ENCODE results near the gene CCDC169. TPM values are rescaled to one million over a fixed set of nuclear protein-coding genes. Genes with fewer than 3 reads are reported as not detected.

The CCDC169 gene
- total RNA-seq, 1 experiment from 2014 or later: not detected

DNA sequence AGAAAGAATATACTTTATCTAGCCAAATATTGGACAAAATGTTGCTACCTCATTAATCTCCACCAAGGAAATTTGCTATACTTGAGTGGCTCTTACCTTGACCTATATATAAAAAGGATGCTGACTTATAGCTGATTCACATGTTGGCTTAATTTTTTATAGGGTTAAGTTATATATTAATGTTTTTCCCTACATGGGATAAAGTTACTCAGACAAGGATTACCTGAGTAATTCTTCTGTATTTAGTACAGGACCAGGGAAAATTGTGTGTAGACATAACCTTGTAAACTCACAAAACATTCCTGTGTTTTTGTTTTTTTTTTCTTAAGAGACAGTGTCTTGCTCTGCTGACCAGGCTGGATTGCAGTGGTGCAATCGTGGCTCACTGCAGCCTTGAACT lies 52.6 kb downstream of the CCDC169 start:
- Histone ChIP-seq H3K9me2 (ENCODE audit: insufficient read depth) (no peaks in the 10 kb centered on the region), H3K9me3 (ENCODE audit: control insufficient read depth in 1 of 2, insufficient read depth in 1 of 2, low read depth in 1 of 2, low read length in 2 of 2) (peaks cover 0 to 16% of the 10 kb centered on the region in 2 experiments; a peak in 2 of 4 replicates), H3K27ac (ENCODE audit: low read depth, low read length) (no peak overlapping the region), H3K36me3 (ENCODE audit: control insufficient read depth in 1 of 2, insufficient read depth in 2 of 2, low read length in 2 of 2) (no peaks in the 10 kb centered on the region), H3K27me3 (ENCODE audit: insufficient read depth, low read length) (no peaks in the 10 kb centered on the region), H3K4me1 (ENCODE audit: control insufficient read depth in 1 of 2, insufficient read depth in 2 of 2, low read length in 2 of 2) (no peaks in the 10 kb centered on the region), H2AFZ (ENCODE audit: low read depth, low read length, poor library complexity, severe bottlenecking) (no peak overlapping the region), H3K79me2 (ENCODE audit: insufficient read depth, low read length) (no peaks in the 10 kb centered on the region), H4K20me1 (ENCODE audit: insufficient read depth) (no peaks in the 10 kb centered on the region), H3K4me2 (ENCODE audit: low read length) (no peak overlapping the region), H3K4me3 (replicated peaks in 1 of 2; ENCODE audit: low read depth in 1 of 2, low read length in 2 of 2) (no peak overlapping the region), H3K9ac (ENCODE audit: low read length) (no peak overlapping the region)
- RAD21 ChIA-PET (ENCODE audit: low non-redundant PET in 1 of 2, low total read pairs in 2 of 2, uncharacterized antibody in 2 of 2, unreplicated experiment in 2 of 2): no interaction called here
- no TSS peak for BruUV-seq (replicated peaks)
- TF ChIP-seq, protein P1, sequence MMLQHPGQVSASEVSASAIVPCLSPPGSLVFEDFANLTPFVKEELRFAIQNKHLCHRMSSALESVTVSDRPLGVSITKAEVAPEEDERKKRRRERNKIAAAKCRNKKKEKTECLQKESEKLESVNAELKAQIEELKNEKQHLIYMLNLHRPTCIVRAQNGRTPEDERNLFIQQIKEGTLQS (IDR thresholded peaks at IDR 0.05): no peak
- TF ChIP-seq YY1 (IDR thresholded peaks at IDR 0.05; ENCODE audit: extremely low read depth, insufficient replicate concordance, low read depth, low read length) (no peak), POLR2AphosphoS5 (IDR thresholded peaks at IDR 0.05; ENCODE audit: low read depth, low read length) (no peak), POLR2A (IDR thresholded peaks at IDR 0.05; ENCODE audit: borderline replicate concordance, extremely low read depth, insufficient read depth, insufficient read length) (no peak), JUND (IDR thresholded peaks at IDR 0.05) (no peak)
- TF ChIP-seq, protein P2, sequence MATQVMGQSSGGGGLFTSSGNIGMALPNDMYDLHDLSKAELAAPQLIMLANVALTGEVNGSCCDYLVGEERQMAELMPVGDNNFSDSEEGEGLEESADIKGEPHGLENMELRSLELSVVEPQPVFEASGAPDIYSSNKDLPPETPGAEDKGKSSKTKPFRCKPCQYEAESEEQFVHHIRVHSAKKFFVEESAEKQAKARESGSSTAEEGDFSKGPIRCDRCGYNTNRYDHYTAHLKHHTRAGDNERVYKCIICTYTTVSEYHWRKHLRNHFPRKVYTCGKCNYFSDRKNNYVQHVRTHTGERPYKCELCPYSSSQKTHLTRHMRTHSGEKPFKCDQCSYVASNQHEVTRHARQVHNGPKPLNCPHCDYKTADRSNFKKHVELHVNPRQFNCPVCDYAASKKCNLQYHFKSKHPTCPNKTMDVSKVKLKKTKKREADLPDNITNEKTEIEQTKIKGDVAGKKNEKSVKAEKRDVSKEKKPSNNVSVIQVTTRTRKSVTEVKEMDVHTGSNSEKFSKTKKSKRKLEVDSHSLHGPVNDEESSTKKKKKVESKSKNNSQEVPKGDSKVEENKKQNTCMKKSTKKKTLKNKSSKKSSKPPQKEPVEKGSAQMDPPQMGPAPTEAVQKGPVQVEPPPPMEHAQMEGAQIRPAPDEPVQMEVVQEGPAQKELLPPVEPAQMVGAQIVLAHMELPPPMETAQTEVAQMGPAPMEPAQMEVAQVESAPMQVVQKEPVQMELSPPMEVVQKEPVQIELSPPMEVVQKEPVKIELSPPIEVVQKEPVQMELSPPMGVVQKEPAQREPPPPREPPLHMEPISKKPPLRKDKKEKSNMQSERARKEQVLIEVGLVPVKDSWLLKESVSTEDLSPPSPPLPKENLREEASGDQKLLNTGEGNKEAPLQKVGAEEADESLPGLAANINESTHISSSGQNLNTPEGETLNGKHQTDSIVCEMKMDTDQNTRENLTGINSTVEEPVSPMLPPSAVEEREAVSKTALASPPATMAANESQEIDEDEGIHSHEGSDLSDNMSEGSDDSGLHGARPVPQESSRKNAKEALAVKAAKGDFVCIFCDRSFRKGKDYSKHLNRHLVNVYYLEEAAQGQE (IDR thresholded peaks at IDR 0.05; ENCODE audit: low read depth): no peak
- POLR2A ChIA-PET: no interaction called here
- DNase-seq (ENCODE audit: low read depth, low spot score) (no peak), ATAC-seq (no peak)
- intact Hi-C loops (cut with micrococcal nuclease): no loop called here
- CTCF ChIA-PET: no interaction called here

DNA sequence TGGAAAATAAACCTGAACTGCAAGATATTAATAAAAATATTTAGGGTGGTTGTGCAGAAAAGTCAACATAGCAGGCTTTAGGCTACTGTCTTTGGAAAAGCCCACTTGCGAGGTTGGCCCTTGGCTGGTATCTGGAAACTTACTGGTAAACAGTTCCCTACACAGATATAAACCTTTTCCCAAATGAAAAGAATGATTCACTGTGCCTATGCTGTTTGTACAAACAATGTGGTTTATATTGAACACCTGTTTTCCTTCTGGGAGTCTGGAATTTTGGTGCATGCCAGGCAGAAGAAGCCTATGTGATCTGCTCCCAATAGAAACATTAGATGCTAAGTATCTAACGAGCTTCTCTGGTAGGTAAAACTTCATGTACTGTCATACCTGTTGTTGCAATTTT lies 53.5 kb downstream of the CCDC169 start:
- no peak for TF ChIP-seq EZH2 (IDR thresholded peaks at IDR 0.05)
- TF ChIP-seq ELF1 (IDR thresholded peaks at IDR 0.05; ENCODE audit: borderline replicate concordance, low read depth): no peak
- Histone ChIP-seq H3K9me2 (ENCODE audit: insufficient read depth) (no peaks in the 10 kb centered on the region), H3K9me3 (ENCODE audit: control insufficient read depth in 1 of 2, insufficient read depth in 1 of 2, low read depth in 1 of 2, low read length in 2 of 2) (peaks cover 0 to 16% of the 10 kb centered on the region in 2 experiments; a peak in 2 of 4 replicates), H3K4me2 (ENCODE audit: low read length) (no peak overlapping the region), H3K36me3 (ENCODE audit: control insufficient read depth in 1 of 2, insufficient read depth in 2 of 2, low read length in 2 of 2) (no peaks in the 10 kb centered on the region), H2AFZ (ENCODE audit: low read depth, low read length, poor library complexity, severe bottlenecking) (no peak overlapping the region), H3K79me2 (ENCODE audit: insufficient read depth, low read length) (no peaks in the 10 kb centered on the region), H3K9ac (ENCODE audit: low read length) (no peak overlapping the region), H3K27me3 (ENCODE audit: insufficient read depth, low read length) (no peaks in the 10 kb centered on the region), H4K20me1 (ENCODE audit: insufficient read depth) (no peaks in the 10 kb centered on the region), H3K4me1 (ENCODE audit: control insufficient read depth in 1 of 2, insufficient read depth in 2 of 2, low read length in 2 of 2) (no peaks in the 10 kb centered on the region), H3K4me3 (replicated peaks in 1 of 2; ENCODE audit: low read depth in 1 of 2, low read length in 2 of 2) (no peak overlapping the region), H3K27ac (ENCODE audit: low read depth, low read length) (no peak overlapping the region)
- intact Hi-C loops (cut with micrococcal nuclease): no loop called here
- RAD21 ChIA-PET (ENCODE audit: low non-redundant PET in 1 of 2, low total read pairs in 2 of 2, uncharacterized antibody in 2 of 2, unreplicated experiment in 2 of 2): no interaction called here
- POLR2A ChIA-PET: no interaction called here
- no TSS peak for BruUV-seq (replicated peaks)
- CTCF ChIA-PET: no interaction called here
- no peak for ATAC-seq
- no peak for DNase-seq (ENCODE audit: low read depth, low spot score)
